GM20000 (cell line): ENCODE measurements around the gene C1orf122.

Source experiments
- DNase-seq: peaks from one replicate; pipeline ENCODE4 v3.0.0; 2012; ENCODE audit warnings: low spot score
- TF ChIP-seq, protein P1 (sequence below): IDR thresholded peaks from 2 replicates; pipeline ENCODE4 v1.5.1; 2012; ENCODE audit warnings: mild to moderate bottlenecking, control low read depth; ENCODE audit errors: extremely low read depth, missing control alignments

The C1orf122 gene

DNA sequence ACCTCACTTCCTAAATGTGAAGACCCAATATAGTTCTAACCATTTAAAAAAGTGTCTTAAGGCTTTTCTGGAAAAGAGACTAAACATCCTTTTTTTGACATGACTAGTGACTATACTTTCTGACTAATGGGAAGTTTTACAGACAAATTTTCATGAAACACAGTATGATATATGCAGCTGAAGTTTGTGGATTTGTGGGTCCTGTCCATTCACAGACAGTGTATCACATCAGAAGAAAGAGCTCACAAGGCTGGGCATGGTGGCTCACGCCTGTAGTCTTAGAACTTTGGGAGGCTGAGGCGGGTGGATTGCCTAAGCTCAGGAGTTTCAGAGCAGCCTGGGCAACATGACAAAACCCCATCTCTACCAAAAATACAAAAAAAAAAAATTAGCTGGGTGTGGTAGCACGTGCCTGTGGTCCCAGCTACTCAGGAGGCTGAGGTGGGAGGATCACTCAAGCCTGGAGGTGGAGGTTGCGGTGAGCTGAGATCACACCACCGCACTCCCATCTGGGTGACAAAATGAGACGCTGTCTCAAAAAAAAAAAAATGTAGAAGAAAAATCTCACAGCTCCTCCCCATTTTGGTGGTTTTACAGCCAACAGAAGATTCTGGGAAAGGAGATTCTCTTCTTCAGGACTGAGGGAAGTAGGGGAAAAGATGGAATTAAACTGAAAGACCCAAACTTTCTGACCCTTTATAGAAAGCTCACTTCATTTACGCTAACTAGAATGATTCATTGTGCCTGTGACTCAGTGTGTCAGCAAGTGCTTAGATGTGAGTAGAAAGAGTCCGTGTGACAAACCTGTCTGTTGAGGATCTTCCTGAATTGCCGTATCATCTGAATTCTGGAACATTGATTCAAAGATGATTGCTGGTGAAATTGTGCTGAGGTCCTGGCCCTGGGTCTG is 15.6 kb downstream of the C1orf122 start:
- no peak for DNase-seq
- TF ChIP-seq, protein P1, sequence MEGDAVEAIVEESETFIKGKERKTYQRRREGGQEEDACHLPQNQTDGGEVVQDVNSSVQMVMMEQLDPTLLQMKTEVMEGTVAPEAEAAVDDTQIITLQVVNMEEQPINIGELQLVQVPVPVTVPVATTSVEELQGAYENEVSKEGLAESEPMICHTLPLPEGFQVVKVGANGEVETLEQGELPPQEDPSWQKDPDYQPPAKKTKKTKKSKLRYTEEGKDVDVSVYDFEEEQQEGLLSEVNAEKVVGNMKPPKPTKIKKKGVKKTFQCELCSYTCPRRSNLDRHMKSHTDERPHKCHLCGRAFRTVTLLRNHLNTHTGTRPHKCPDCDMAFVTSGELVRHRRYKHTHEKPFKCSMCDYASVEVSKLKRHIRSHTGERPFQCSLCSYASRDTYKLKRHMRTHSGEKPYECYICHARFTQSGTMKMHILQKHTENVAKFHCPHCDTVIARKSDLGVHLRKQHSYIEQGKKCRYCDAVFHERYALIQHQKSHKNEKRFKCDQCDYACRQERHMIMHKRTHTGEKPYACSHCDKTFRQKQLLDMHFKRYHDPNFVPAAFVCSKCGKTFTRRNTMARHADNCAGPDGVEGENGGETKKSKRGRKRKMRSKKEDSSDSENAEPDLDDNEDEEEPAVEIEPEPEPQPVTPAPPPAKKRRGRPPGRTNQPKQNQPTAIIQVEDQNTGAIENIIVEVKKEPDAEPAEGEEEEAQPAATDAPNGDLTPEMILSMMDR, result no peak

DNA sequence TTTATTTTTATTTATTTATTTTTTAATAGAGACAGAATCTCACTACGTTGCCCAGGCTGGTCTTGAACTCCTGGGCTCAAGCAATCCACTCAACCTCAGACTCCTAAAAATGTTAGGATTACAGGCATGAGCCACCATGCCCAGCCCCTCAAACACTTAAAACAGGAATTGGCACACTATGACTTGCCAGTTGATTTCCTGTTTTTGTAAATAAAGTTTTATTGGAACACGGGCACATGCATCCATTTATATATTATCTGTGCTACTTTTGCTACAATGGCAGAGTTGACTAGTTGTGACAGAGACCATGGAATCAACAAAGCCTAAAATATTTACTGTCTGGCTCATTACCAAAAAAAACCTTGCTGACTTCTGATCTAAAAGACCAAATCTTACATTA is 16.4 kb downstream of the C1orf122 start:
- no peak for DNase-seq
- TF ChIP-seq, protein P1, result no peak

DNA sequence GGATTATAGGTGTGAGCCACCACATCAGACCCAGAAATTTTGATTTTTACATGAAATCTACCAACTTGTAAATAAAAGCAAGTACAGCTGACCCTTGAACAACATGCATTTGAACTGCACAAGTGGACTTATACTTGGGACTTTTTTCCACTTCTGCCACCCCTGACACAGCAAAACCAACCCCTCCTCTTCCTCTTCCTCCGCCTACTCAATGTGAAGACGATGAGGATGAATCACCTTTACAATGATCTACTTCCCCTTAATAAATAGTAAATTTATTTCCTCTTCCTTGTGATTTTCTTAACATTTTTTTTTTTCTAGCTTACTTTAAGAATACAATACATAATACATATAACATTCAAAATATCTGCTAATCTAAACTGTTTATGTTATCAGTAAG is 17.9 kb downstream of the C1orf122 start:
- no peak for DNase-seq
- TF ChIP-seq, protein P1, result no peak

DNA sequence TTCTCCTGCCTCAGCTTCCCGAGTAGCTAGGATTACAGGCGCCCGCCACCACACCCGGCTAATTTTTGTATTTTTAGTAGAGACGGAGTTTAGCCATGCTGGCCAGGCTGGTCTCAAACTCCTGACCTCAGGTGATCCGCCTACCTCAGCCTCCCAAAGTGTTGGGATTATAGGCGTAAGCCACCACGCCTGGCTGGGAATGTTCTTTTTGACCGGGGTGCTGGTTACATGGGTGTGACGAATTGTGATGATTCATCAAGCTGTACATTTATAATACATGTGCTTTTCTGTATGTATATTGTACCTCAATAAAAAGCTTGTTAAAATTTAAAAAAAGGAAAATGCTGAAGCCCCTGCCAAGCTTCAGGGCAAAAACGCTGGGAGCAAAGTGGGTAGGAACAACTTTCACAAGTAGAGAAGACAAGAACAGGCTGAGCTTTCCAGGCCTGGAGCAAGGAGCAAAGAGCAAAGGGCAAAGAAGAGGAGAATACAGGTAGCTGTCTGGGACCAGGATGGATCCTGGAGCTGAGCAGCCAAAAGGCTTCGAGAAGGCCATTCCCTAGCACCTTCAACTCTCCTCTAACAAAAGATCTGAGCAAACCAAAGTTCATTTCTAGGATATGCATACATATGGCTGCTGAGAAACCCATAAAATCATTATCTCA is 21.0 kb downstream of the C1orf122 start:
- TF ChIP-seq, protein P1, result no peak
- no peak for DNase-seq

DNA sequence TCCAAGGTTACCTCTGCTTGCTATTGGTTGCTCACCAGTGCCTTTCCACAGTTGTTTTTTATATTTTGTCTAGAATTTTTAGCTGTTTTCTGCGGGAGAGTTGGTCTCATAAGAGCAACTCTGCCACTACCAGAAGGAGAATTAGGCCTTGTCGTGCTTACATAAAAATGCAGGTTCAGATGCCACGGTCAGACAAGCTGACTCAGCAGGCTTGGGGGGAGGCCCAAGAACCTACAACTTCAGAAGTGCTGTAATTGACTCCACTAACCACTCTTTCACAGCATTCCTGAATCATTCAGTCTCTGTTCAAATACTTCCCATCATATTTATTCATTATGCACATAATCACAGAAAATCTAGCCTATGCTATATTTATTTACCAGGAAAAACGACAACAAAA is 23.5 kb downstream of the C1orf122 start:
- no peak for DNase-seq
- TF ChIP-seq, protein P1, result no peak

DNA sequence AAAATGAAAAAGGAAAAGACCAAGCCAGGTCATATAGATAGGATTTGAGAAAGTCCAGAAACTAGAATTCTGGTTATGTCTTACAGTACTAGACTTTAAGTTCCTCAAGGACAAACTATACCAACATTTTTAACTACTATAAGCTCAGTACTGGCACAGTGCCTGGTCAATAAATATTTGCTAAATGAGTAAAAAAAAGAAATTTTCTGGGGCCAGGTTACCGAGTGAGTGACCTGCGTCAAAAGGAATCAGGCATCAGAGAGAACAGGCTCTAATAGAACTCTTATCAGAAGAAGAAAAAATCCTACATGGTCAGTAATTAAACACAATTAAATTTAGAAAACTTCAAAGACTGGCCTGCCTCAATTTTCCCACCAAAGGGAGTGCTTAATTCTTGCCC is 24.2 kb downstream of the C1orf122 start:
- no peak for DNase-seq
- TF ChIP-seq, protein P1, result no peak

DNA sequence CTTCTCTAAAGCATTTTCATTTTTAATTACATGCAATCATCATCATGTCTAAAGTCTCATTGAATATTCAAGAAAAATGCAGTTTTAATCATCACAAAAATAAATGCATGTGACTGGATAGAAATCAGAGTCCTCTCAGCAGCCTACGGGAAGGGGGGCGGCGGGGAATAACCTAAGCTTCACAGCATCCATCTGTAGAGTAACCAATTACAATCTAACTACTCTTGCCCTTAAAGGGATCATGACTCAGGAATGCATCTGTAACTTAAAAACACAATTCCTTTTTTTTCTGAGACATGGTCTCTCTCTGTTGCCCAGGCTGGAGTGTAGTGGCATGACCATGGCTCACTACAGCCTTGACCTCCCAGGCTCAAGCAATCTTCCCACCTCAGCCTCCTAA is 29.2 kb downstream of the C1orf122 start:
- no peak for DNase-seq
- TF ChIP-seq, protein P1, result no peak
